Cerebellar cortex (tissue), 1 donor: ENCODE measurements around the gene CD48.
"Not testable (repeated sequence)": the region's sequence is repeated elsewhere in the genome, so short reads cannot be mapped to it uniquely, and the experiment has no call there.

Experiments
- DNase-seq: peaks from one replicate; pipeline ENCODE4 v3.0.0-alpha.2; 2015; ENCODE audit warnings: low spot score

The CD48 gene

DNA sequence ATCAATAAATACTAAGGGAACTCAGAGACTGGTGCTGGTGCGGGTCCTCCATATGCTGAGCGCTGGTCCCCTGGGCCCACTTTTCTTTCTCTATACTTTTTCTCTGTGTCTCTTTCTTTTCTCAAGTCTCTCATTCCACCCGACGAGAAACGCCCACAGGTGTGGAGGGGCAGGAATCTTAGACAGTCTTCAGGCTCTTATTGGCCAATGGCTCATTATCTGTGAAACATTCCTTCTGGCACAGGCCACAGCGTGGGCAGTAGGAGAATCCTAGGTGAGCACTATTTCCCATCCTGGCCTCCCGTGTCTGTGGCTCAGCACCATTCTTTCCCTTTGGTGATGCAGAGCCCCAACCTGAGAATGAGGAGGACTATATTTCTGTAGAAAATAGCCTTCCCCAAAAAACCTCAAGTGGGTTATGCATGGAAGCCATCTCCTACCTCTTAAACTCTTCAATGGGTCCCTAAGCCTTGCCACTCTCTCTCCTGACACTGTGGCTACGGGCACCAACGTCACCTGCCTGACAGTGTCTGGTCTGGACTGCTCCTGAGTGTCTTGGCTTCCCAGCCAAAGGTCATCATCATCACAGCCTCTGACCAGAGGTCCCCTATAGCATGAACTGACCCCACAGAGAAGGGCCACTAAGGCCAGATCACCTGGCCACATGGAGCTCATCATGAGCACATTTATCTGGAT is 58.5 kb downstream of the CD48 start:
- DNase-seq: no peak

DNA sequence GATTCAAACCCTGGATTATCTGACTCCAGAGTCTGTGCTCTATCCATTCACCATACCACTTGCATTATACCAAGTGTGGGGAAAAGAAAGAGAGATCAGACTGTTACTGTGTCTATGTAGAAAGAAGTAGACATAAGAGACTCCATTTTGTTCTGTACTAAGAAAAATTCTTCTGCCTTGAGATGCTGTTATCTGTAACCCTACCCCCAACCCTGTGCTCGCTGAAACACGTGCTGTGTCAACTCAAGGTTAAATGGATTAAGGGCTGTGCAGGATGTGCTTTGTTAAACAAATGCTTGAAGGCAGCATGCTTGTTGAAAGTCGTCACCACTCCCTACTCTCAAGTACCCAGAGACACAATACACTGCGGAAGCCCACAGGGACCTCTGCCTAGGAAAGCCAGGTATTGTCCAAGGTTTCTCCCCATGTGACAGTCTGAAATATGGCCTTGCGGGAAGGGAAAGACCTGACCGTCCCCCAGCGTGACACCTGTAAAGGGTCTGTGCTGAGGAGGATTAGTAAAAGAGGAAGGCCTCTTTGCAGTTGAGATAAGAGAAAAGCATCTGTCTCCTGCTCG is 59.5 kb downstream of the CD48 start:
- not testable (repeated sequence) for DNase-seq

DNA sequence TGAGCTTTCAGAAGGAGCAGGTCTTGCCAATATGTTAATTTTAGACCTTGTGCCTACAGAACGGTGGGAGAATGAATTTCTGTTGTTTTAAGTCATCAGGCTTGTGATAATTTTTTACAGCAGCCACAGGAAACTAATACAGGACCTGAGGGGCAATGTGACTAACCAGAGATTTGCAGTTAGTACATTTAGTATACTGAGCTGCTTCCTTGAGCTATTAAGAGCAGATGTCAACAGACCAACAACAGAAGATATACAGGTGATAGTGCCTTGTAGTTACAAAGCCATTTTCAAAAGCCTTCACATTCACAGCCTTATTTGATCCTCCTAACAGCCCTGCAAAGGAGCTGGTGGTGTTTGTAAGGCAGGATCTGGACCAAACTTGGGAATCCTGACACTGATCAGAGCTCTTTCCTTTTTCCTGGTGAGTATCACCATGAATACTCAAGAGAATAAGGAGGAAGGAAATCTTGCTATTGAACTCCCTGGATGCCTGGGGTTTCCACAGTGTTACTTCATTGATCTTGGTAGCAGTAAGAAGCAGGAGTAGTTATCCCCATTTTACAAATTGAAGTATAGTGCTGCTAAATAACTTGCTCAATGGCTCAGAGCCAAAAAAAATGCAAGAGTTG is 60.1 kb downstream of the CD48 start:
- DNase-seq: no peak

GRCh38 chr1:160647329-160647720 is 64.3 kb downstream of the CD48 start:
- no peak for DNase-seq

GRCh38 chr1:160646711-160647328 is 64.8 kb downstream of the CD48 start, which contains the start of gene SLAMF1:
TSS of gene SLAMF1 (minus strand) at chr1:160647044. CDS start at chr1:160646945, 99 bp downstream.
- no peak for DNase-seq

DNA sequence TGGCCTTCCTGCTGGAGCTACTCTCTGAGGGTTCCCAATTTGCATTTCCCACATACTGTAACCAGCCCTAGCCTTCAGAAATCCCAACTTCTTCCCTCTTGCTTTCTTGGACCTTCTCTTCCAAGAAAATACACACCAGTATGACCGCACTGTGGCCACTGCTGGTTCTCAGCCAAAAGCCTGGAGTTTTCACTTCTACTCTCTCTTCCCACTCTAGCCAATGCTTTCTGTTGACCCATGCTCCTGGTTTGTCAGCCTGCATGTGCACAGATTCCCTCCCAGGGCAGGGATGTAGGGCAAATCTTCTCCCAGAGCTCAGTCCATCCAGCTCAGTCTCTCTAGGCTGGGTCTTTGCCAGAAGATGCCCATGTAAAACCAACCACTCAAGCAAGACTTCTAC is 65.4 kb downstream of the CD48 start:
- no peak for DNase-seq

- DNase-seq: no peak
Measured at GRCh38 chr1:160645386-160646130, 66.1 kb downstream of the CD48 start.

- DNase-seq: no peak
Measured at GRCh38 chr1:160644399-160644798, 67.2 kb downstream of the CD48 start.

DNA sequence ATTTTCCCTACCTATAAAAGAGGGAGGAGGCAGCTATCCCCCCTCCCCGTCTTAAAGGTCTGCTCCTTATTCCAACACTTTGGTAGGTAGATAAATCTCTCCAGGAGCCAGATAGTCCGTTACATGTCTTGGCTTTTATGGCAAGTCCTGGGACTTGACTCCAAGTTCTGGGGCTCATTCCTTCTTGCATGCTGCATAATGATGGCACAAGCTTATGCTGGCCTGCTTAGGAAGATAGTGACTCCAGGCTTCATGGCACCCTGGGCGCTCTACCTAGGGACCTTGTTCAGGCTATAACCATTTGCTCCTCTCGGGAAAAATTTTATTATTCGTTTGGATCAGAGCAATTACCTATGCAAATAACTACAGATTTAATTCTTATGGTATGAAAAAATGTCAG is 68.5 kb downstream of the CD48 start:
- no peak for DNase-seq

DNA sequence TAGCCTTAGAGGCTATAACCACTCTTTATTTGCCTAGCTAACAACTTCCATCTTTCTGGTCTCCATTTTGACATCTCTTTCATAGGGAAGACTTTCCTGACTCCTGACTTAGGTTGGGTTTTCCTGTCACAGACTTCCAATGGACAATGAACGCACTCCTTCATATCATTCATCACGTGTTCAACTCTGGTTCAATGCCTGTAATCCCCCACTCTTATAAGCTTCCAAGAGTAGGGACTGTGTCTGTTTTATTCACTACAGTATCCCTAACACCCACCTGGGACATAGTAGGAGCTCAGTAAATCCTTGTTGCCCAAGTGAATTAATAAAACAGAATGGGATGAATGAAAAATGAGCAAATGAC is 69.4 kb downstream of the CD48 start:
- DNase-seq: no peak

DNA sequence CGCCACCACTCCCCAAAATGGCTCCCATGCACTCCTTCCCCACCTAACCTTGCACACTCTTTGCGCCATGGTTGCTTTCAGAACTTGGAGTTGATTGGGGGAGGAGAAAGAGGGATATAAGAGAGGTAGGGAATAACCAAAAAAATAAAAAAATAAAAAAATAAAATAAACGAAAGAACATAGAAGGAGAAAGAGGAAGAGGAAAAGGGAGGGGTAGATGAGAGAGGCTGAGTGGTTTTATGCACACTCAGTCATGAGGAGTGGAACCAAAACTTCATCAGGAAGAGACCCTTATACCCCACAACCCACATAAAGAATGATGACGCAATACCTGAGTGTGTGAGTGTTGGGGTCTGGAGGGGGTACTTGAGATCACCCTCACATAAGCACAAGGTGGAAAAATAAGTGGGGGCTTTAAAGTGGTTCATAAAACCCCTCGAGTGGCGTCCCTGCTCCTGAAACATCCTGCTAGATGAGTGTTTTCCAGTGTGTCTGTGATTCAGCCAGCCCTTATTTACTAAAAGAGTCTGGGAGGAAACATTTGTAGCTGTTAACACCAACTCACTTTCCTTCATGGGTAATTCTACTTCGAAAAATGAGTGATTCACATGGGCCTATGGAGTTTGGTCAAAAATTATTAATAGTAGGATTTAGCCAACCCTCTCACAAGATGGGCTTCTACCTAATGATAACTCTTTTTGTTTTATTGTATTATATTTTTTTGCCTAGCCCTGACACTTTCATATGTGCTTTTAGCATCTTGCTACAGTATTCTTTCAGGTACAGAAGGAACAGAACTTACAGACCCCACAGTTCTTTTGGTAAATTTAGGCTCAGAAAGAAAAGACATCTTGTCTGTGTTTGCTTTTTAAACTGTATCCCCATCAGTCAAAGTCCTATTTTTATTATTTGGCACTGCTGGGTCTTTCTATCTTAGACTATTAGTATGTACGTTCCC is 70.0 kb downstream of the CD48 start:
- DNase-seq: no peak

DNA sequence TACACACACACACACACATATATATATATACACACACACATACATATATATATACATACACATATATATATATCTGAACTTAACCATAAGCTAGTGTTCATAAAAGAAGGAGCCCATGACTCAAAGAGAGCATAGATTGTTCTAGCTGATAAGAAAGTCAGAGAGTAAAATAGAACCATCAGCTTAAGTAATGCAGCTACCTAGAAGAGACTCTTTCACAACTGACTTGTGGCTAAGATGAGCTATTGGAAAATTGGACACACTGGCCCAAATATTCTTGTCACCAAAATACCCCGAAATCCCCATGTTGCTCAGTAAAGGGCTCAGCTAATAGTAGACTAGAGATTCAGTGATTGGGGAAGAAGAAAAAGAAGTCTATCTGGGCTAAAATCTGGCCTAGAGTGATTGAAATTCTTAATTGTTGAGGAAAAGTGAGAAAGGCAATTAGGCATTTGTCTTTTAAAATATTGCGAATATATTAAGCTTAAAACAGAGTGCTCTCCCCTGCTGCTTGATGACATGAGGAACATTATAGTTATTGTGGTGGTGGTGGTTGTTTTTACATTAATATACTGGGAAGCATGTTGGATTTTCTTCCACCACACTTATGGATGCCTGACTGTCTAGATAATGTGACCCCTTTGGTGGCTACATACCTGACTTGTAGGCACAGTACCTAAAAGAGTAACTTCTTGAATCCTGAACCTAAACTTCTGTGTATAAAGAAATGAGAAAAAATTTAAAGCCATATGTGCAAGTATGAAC is 71.1 kb downstream of the CD48 start:
- no peak for DNase-seq

GRCh38 chr1:160639652-160640051 is 72.0 kb downstream of the CD48 start:
- DNase-seq: no peak

GRCh38 chr1:160638926-160639325 is 72.7 kb downstream of the CD48 start:
- DNase-seq: no peak

DNA sequence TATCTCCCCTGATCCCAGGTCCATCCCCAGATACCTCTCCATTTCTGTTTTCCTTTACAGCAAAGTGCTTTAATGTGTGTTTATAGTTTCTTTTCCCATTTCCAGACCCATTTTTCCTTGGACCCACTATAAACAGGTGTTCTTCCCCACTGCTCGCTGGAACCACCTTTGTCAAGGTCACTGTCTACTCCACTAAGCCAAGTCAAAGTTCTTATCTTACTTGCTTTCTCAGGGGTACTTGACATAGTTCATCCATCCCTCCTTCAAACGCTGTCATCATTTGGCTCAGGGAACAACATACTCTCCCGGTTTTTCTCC is 73.1 kb downstream of the CD48 start:
- DNase-seq: no peak

GRCh38 chr1:160637821-160638539 is 73.6 kb downstream of the CD48 start:
- no peak for DNase-seq

DNA sequence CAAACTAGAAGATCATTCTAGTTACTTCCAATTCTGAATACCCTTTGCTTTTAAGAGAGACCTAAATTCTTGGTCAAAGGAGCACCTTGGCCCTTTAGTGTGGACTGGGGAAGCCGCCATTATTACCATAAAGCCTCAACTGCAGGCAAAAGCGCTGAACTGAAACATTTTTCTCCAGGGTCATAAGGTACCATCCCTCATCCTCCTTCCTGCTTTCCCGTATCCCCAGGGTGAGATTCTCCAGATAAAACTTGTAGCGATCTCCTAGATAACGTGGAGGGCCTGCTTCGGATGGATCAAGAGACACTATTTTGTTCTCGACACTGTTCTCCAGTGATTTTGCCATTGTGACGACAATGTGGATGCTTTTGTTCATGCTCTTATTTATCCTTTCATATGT is 74.6 kb downstream of the CD48 start:
- no peak for DNase-seq

DNA sequence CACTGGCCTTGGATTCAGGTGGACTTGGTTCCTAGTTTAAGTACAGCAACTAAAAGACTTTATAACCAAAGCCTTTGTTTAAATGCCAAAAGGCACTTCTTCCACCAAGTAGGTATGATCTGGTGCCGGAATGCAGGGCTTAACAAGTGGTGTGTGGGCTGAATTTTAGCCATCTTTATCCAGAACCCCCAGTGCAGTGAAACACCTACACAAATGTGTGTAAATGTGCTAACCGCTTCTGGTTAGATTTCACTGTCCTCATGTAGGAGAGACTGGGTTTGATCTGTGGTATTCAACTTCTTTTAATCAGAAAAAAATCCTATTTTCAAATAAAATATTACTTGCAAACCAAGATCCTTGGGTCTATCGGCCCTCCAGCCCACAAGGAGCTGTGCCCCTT is 75.1 kb downstream of the CD48 start:
- no peak for DNase-seq

GRCh38 chr1:160636076-160636475 is 75.5 kb downstream of the CD48 start:
- no peak for DNase-seq
